K562 treated with DMSO at 1 percent for 24 hours (cell line): ENCODE data around the gene FANCD2OS. TPM values are rescaled to one million over a fixed set of nuclear protein-coding genes. Genes with fewer than 3 reads are reported as not detected.

ENCODE experiments used
- total RNA-seq: library from RNA; unstranded; fragments of 300-600 nt; gene quantifications from 2 replicates; pipeline ENCODE4 v1.2.3, GENCODE V29; 2022; ENCODE audit warnings: low read depth; ENCODE audit not compliant: insufficient read depth

FANCD2OS gene
- total RNA-seq: not detected in 2 replicates

GRCh38 chr3:10108091-10108490, at the start of gene FANCD2OS:
FANCD2OS (minus strand) TSS chr3:10108255; CDS start chr3:10104774, 3,481 bp downstream.

GRCh38 chr3:10115326-10116137, 7.5 kb upstream of the FANCD2OS start, which contains the start of gene BRK1:
BRK1 (plus strand) TSS chr3:10115675; CDS start chr3:10115702, 27 bp downstream.

Other genes starting within 250 kb of the FANCD2OS start
- not detected in 2 replicates for gene CIDEC, start 228.0 kb downstream of the FANCD2OS start, total RNA-seq
- 63.6 and 67.0 TPM in 2 replicates for gene JAGN1, start 217.6 kb downstream of the FANCD2OS start, total RNA-seq
- 0.30 and 0.50 TPM in 2 replicates for gene IL17RE, start 205.4 kb downstream of the FANCD2OS start, total RNA-seq
- gene IL17RC, start 191.2 kb downstream of the FANCD2OS start, total RNA-seq: 47.0 and 49.0 TPM in 2 replicates
- 28.5 and 31.8 TPM in 2 replicates for gene CRELD1, start 174.4 kb downstream of the FANCD2OS start, total RNA-seq
- gene PRRT3, start 155.8 kb downstream of the FANCD2OS start, total RNA-seq: 3.8 and 4.1 TPM in 2 replicates
- gene EMC3, start 121.4 kb downstream of the FANCD2OS start, total RNA-seq: 46.7 and 52.2 TPM in 2 replicates
- gene FANCD2, start 81.8 kb downstream of the FANCD2OS start, total RNA-seq: 34.1 and 54.1 TPM in 2 replicates
- 219 and 222 TPM in 2 replicates for gene BRK1, start 7.4 kb upstream of the FANCD2OS start, total RNA-seq
- gene VHL, start 33.5 kb upstream of the FANCD2OS start, total RNA-seq: 89.7 and 91.5 TPM in 2 replicates
- gene IRAK2, start 56.7 kb upstream of the FANCD2OS start, total RNA-seq: 9.7 and 10.1 TPM in 2 replicates
- gene TATDN2, start 140.2 kb upstream of the FANCD2OS start, total RNA-seq: 31.4 and 35.3 TPM in 2 replicates
- gene GHRL, start 184.7 kb upstream of the FANCD2OS start, total RNA-seq: not detected in 2 replicates
- gene SEC13, start 212.9 kb upstream of the FANCD2OS start, total RNA-seq: 188 and 205 TPM in 2 replicates